Stromal cell of bone marrow (primary cell): ENCODE data around the gene CCDC112.
"Not testable (repeated sequence)": the region's sequence is repeated elsewhere in the genome, so short reads cannot be mapped to it uniquely, and the experiment has no call there.

Source experiments
- DNase-seq: peaks from one replicate; pipeline ENCODE4 v3.0.0-alpha.2; 2012; ENCODE audit warnings: low read depth

The CCDC112 gene

GRCh38 chr5:115296124-115297022, at the start of gene CCDC112:
CCDC112 (minus strand) TSS chr5:115296654; CDS start chr5:115296543, 111 bp downstream.
- peak; percentile 35 for DNase-seq

GRCh38 chr5:115345344-115345743, 48.9 kb upstream of the CCDC112 start:
- DNase-seq: no peak

GRCh38 chr5:115343855-115344254, 47.4 kb upstream of the CCDC112 start:
- DNase-seq: peak; percentile 44

GRCh38 chr5:115342590-115343377, 46.3 kb upstream of the CCDC112 start:
- DNase-seq: no peak

- DNase-seq: no peak
Measured at GRCh38 chr5:115341745-115342144, 45.3 kb upstream of the CCDC112 start.

- DNase-seq: no peak
Measured at GRCh38 chr5:115338851-115339250, 42.4 kb upstream of the CCDC112 start.

- no peak for DNase-seq
Measured at GRCh38 chr5:115337882-115338281, 41.4 kb upstream of the CCDC112 start.

GRCh38 chr5:115336964-115337363, 40.5 kb upstream of the CCDC112 start:
- DNase-seq: no peak

GRCh38 chr5:115336201-115336720, 39.8 kb upstream of the CCDC112 start:
- DNase-seq: no peak

- no peak for DNase-seq
Measured at GRCh38 chr5:115335301-115335700, 38.8 kb upstream of the CCDC112 start.

GRCh38 chr5:115333164-115333563, 36.7 kb upstream of the CCDC112 start:
- DNase-seq: no peak

GRCh38 chr5:115330830-115331229, 34.4 kb upstream of the CCDC112 start:
- no peak for DNase-seq

GRCh38 chr5:115329475-115329874, 33.0 kb upstream of the CCDC112 start:
- no peak for DNase-seq

- not testable (repeated sequence) for DNase-seq
Measured at GRCh38 chr5:115328617-115329274, 32.3 kb upstream of the CCDC112 start.

- no peak for DNase-seq
Measured at GRCh38 chr5:115325296-115325959, 29.0 kb upstream of the CCDC112 start.

- DNase-seq: no peak
Measured at GRCh38 chr5:115324021-115324420, 27.6 kb upstream of the CCDC112 start.

GRCh38 chr5:115322729-115323128, 26.3 kb upstream of the CCDC112 start:
- no peak for DNase-seq

GRCh38 chr5:115321309-115321708, 24.9 kb upstream of the CCDC112 start:
- DNase-seq: no peak

- no peak for DNase-seq
Measured at GRCh38 chr5:115320515-115320914, 24.1 kb upstream of the CCDC112 start.

GRCh38 chr5:115320006-115320405, 23.6 kb upstream of the CCDC112 start:
- no peak for DNase-seq

- no peak for DNase-seq
Measured at GRCh38 chr5:115319007-115319406, 22.6 kb upstream of the CCDC112 start.

GRCh38 chr5:115317736-115318135, 21.3 kb upstream of the CCDC112 start:
- DNase-seq: no peak
